Cerebellar cortex (tissue), 1 donor: ENCODE measurements around the gene CACNA2D3.
A peak's percentile ranks its signal among the peaks of the same experiment; 100 is the strongest.
"Not testable (repeated sequence)": the region's sequence is repeated elsewhere in the genome, so short reads cannot be mapped to it uniquely, and the experiment has no call there.

ENCODE experiments used
- DNase-seq: peaks from one replicate; pipeline ENCODE4 v3.0.0-alpha.2; 2015; ENCODE audit warnings: low spot score

CACNA2D3 gene

DNA sequence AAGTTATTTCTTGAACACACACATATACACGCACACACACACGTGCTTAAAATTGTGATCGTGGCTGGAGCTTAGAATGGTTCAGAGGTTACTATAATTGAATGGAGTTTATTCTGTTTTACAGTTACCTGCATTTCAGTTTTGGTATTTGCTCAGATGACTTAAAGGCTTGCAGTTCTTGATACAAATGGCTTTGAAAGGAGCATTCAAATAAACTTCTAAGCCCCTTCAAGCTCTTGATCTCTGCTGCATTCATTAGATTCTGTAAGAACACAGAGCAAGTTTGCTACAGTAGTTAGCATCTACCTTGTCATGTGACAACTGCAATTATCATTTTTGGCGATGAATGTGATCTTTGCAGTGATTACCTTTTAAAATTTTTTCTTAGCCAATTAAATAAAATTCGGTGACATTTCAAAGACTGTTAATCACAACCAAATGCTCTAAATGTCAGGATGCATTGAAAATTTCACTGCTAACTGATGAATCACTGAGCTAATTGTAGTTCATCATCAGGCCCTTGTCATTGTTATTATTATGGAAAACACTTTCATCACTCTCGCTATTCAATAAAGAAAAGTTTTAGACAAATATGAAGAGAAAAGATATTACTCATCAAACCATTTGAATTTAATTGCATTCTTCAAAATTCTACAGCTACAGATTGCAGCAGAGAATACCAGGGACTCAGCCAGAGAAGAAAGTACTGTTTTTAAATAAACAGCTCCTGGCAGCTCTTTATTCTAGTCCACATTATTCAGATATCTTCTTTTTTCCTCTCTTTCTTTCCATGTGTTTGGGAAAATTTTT is 509.4 kb downstream of the CACNA2D3 start:
- no peak for DNase-seq

DNA sequence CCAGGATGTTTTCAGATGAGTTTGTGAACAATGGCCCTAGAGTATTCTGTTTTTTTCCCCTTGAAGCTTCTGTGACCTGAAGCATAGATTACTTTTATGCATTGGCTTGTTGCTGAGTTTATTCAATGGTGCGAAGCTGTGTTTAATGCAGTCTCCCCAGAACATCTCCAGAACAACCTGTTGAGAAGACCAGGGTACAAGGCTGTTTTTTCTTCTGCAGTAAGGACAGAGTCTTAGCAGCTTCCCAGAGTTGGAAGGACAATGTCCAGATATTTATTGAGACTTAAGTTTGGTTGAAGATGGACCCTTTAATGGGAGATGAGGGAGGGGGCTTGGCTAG is 509.9 kb downstream of the CACNA2D3 start:
- DNase-seq = no peak

DNA sequence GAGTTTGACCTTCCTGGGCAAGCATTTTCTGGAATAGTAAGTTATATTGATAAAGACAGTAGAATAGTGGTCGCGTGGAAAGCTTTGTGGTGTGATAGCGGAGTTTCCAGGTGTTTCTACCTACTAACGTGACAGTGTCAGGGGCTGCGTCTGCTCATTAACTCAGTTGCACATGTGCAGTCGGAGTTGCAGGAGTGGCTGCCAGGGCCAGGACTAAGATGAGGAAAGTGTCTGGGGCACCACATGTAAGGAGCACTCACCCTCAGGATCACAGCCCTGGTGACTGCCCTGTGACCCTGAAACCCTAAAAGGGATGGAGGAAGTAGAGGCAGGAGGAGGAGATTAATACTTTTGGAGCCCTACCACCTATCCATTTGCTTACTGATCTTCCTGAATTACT is 510.5 kb downstream of the CACNA2D3 start:
- no peak for DNase-seq

DNA sequence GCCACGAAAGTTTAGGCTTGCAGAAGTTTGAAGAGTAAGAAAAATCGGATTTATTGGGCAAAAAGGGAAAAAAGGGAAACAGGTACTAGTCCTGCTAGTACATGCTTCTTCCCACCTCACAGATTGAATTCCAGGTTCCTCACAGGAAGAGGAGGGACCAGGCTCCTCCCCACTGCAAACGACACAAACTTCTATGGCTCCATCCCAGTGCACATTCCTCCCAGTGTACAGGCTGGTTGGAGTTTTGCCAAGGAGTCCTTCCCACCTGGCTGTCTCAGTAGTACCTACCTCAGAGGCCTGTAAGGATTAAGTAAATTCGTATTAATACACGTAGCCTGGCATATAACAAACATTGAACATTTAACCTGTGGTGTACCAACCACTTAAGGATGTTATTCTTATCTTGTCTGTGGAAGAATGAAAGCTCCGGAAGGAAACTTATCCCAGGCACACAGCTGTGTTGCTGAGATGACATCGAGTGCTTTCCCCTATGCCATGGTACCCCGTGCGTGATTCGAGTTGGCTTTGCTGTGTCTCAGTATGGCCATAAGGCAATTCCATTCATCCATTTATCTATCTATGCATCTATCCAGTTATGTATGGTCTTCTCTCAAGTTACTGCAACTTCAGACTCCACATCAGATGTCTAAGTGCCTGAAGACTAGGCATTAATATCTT is 511.2 kb downstream of the CACNA2D3 start:
- DNase-seq = no peak

DNA sequence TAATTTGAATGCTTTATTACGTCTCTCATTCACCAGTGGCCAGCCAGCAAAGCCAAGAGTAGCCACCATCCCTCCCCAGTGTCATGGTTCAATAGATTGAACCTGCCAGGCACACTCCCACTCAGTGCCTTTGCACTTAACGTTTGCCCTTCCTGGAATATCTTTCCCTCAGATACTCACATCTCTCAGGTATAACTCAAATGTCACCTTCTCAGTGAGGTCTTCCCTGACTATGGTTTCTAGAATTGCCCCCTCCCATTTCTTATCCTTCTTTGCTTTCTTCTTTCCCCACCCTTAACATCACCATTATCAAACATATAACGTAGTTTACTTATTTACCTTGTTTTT is 511.7 kb downstream of the CACNA2D3 start:
- no peak for DNase-seq

DNA sequence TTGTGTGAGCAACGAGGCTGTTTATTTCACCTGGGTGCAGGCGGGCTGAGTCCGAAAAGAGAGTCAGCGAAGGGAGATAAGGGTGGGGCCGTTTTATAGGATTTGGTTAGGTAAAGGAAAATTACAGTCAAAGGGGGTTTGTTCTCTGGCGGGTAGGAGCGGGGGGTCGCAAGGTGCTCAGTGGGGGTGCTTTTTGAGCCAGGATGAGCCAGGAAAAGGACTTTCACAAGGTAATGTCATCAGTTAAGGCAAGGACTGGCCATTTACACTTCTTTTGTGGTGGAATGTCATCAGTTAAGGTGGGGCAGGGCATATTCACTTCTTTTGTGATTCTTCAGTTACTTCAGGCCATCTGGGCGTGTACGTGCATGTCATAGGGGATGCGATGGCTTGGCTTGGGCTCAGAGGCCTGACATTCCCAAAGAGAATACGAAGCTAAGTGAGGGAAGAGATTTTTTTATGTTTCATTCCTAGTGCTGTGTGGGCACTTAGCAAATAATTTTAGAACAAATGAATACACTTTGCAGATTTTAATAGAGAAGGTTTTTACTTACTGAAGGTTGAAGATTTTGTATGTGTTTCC is 517.5 kb downstream of the CACNA2D3 start:
- DNase-seq = not testable (repeated sequence)

DNA sequence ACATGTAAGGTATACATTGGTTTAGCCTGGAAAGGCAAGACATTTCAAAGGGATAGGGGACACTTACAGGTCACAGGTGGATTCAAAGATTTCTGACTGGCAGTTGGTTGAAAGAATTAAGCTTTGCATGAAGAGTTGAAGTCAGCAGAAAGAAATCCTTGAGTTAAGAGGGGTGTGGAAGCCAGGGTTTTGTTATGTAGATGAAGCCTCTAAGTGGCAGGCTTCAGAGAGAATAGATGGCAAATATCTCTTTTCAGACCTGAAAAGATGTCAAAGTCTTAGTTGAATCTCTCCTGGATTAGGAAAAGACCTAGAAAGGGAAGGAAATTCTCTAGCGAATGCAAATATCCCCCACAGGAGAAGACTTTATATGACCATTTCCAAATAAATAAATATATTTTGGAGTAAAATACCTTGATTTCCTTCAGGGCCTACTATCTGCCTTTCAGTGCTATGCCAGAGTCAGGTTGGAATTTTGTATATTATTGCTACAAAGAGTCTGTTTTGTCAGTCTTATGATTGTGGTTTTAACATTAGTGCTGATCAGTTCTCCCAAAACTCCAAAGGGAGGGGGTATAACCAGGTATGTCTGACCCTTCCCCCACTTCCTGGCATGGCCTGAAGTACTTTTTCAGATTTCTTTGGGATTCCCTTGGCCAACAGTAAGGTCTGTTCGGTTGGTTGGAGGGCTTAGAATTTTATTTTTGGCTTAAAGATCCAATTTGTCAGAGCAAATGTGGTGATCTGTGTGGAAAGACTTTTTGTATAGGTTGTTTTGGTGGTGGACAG is 519.1 kb downstream of the CACNA2D3 start:
- no peak for DNase-seq

DNA sequence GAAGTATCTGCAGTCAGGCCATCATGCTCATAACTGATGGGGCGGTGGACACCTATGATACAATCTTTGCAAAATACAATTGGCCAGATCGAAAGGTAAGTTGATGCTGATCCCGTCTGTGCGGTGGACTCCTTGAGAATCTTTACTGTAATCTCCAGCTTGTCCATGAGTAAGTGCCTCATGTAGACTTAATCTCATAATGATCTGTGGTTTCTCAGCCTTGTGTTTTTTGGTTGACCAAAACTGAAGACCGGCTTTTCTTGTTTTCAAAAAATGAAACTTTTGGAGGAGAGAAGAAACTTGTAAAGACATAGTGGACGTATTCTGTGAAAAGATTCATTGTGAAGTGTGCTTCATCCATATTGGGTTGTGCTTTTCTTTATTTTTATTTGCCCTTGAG is 519.8 kb downstream of the CACNA2D3 start:
- no peak for DNase-seq

DNA sequence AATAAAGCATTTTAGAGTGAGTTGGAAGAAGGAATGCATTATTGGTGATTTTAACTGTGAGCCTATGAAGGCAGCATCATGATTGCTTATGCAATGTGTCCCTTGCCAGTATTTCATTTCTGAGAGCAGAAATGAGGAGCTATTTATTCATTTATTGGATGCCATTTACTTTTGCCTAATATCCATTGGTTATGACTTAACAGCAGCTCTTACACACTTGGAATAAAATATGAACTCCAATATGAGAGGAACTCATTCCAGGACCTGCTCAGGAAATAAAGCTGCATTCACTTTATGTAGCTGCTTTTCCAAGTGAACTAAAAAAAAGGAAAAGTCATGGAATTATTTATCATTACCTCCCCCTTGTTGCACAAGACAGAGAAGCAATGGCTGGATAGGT is 525.4 kb downstream of the CACNA2D3 start:
- no peak for DNase-seq

DNA sequence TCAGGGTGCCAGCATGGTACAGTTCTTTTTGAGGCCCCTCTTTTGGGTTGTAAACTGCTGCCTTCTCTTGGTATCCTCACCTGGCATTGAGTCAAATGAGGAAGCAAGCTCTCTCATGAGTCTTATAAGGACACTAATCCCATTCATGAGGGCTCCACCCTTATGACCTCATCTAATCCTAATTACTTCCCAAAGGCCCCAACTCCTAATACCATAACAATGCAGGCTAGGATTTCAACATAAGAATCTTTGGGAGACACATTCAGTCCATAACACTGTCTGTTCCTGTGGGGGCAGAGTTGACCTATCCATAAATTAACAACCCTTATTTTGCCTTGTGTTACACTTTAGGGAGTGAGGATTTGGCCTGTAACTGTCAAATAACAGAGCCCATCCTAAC is 527.2 kb downstream of the CACNA2D3 start:
- no peak for DNase-seq

DNA sequence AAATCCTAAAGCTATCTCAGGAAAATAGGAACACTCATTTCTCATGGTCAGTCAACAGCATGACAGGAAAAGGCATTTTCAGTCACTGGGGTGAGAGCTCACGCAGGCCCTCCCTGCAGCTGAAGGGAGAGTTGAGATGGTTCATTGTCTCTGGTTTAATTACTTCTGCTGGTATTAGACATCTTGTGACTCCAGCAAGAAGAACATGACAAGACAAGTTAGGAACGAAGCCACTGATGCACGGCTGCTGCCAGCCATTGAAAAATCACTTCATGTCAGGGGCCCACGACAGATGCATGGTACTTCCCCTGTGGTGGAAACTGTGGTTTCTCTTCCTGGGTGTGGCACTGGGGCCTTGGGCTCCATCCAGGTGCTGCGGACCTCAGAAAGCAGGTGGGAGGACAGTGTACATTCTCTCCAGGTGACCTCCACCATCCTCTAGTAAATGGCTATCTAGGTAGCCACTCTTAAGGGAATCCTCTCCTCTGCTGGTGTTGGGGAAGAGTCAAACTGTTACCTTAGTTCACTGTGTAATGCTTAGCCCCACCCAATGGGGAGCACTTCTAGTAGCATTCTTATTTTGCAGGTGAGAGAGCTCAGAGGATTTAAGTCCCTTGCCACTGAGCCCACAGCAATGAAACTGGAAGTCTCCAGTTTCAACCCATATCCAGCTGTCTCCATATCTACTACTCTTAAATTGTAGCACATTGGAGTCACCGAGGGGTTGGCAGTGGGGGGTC is 531.3 kb downstream of the CACNA2D3 start:
- no peak for DNase-seq

DNA sequence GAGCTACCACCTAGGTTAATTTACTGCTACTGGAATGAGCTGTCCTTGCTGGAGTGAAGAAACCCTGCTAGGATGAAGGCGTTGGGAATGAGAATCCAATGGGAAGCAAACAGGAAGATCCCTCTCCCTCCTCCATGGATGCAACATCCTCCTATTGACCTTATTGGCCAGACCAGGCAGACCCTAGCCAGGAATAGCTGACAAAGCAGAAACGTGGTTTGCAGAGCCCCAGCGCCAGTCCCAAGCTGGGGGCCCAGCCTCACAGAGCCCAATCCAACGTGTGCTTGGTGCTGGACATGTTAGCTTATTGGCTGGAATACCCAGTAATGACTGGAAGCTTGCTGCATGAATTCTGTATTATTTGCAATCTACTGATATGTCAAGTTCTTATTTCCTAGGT is 532.4 kb downstream of the CACNA2D3 start:
- DNase-seq = no peak

DNA sequence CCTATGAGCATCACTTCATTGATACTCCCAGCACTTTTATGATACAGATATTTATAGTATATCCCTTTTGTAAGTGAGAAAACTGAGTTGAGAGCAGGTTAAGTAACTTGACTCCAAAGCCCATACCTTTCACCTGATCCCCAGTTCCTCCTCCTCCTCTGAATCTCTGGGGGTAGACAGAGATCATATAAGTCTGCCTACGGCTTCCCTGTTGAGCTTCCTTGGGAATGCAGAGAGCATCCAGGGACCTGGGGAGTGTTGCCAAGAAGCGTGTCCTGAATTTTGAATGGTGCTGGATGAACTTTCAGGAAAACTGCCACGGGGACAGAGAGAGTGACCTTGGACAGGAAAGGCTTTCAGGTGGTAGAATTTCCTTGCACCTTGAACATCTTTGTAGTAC is 537.0 kb downstream of the CACNA2D3 start:
- peak; percentile 10 for DNase-seq

DNA sequence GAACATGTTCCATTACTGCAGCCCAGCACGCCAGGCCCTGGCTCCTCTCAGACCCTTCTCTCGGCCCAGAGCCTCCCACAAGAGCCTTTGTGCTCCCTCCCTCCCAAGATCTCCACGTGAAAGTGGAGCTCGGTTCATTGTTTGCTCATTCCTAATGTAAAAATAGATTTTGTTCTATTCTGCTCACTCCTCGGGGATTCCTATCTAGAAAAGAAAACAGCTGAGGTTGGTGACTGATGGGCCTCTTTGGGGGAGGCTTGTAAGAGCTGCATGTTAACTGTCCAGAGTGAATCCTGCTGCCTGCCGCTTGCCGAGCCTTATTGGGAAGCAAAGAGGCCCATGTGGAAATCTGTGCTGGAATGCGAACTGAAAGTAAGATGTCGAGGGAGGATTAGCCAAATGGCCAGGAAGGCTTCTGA is 538.4 kb downstream of the CACNA2D3 start:
- DNase-seq = no peak

DNA sequence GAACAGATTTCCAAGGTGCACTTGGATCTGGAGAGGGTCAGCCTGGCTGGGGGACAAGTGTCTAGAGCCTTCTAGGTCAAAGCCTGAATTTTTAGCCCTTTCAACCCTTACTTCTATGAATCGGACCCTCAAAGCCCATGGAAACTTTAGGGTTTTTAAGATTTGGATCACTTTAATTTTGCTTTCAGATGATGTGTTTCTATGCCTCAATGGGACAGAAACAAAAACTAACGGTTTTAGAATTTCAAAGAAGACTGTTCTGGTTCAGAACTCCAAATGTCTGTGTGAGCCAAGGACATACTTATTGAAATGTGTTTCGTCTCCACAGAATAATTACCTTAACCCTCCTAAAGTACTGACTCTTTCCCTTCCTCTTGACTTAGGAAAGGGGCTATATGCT is 538.8 kb downstream of the CACNA2D3 start:
- no peak for DNase-seq

DNA sequence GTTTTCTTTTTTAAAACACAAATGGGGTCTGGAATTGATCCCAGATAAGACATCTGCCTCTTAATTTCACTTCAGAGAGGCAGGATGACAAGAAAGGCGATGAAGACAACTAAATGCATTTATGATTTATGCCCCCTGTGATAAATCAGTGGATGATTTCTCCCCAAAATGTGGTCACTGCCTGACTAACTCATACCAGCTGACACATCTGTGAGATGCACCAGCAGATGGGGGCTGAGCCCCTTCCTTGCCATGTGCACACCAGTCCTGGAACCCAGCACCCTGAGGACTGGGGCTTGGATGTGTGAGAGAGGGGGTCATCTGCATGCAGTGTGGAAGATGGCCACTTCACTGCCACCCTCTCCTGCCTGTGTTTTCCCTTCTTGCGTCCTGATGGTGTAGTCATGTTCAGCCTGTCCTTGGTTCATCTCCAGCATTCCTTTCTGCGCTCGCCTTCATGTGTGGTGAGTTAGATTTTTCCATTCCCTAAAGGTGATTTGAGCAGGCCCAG is 541.2 kb downstream of the CACNA2D3 start:
- no peak for DNase-seq

DNA sequence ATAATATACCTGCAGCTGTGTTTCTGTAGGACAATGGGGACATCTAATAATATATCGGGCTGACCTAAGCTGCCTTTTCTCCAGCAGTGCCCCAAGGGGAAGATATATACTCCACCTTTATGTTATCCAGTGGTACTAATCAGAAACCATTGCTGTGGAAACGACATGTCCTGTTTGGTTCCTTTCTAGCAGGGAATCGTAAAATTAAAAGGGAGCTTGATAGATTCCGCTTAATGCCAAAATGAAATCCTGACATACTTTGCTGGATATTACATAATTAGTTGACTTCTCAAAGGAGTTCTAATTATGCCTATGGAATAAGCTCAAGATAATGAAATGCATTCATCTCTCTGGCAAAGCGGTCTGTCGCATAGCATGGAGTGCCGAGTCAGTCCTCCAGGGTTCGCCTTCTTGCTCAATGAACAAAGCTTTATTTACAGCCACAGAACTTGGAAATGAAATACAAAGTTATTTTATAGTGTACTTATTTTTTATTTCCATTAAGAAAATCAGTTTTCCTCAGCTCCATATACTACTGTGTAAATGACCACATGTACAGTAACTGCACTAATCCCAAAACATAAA is 542.8 kb downstream of the CACNA2D3 start:
- no peak for DNase-seq

DNA sequence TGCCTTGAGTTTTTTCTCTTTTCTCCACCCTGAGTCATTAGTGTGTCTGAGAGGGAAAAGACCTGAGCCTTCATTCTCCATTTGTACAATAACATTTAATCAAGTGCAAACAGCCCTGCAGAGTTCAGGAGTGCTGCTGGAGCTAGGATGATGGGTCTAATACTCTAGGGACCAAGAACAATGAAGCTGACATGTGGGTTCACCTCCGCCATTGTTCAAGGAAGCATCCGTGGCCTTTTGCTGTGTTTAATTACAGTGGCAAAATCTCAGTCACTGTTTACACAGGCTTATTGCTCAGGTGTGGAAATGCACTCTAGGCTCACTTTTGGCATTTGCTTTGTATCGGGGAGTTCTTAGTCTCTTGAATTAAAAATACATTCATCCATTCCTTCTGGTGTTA is 545.9 kb downstream of the CACNA2D3 start:
- DNase-seq = no peak

DNA sequence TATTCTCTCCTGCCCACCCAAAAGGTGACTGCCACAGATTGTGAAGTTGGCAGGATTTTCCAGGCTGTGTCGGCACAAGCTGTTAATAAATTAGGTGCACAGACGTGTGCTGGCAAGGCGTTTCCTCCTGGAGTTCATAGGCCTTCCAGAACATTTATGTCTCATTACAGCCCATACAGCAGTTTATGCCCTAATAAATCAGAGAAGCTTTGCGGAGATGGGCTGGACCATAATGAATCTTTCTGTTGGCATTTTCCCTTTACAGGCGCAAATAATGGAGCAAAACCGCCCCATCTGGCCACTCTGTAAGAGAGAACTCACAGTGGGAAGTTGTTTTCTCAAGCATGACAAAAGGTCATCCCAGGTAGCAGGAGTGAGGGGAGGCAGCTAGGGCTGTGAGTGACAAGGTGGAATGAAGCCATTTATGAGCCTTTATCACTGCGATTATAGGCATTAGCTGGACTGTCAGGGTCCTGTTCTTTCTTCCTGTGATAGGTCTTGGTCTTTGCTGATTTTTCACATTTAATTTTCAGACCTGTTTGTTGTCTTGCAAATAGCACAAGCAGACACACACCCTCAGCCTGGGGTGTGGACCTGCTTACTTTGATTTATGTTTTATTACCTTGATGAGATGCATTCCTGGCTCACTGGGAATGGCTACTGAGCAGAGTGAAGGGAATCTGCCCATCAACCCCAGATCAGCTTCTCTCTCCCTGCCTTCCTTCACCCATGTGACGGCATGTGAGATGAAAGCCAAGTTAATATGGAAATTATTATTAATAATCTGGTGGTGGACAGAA is 548.0 kb downstream of the CACNA2D3 start:
- peak; percentile 77 for DNase-seq

DNA sequence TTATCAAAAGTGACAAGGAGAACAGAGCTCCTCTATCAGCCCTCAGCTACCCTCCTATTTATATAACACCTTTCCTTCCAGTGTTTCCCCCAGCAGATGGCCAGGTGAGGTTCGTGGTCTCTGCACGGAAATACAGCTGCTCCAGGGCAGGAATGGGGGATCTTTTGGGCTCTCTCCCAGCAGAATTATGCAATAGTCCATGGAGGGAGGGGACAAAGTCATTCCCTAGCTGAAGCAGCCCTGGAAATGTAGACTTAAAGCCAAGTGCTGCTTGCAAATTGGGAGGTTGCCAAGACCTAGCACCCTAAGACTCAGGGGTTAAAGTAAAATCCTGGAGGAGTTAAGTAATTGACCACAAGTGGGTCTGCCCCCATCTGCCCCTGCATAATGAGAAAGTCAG is 549.2 kb downstream of the CACNA2D3 start:
- DNase-seq = peak; percentile 12

DNA sequence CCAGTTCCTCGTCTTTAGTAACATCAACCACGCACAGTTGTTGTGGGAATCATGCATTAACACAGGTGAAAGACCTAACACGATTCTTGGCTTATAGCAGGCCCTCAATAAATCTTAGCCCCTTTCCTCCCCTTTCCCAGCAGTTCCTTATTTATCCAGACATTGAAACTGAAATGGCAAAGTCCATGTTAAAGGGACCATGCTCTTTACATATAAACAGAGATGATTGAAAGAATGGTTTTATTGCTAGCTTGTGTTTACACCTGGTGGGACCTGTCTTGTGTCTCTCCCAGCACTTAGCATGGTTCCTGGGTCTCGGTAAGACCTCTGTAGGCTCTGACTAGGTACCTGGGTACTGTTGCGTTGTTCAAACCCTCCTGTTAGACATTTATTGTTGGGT is 553.7 kb downstream of the CACNA2D3 start:
- no peak for DNase-seq
